Stimulated activated CD8-positive, alpha-beta memory T cell treated with anti-CD3 and anti-CD28 coated beads, Interleukin-15, amount 100 ng/mL, for 4 hours (primary cell): ENCODE data around the gene ALPP.
"Not testable (repeated sequence)": the region's sequence is repeated elsewhere in the genome, so short reads cannot be mapped to it uniquely, and the experiment has no call there.

Source experiments
- DNase-seq, 2 donors: peaks; one replicate each; pipeline ENCODE4 v3.0.0-alpha.2; 2020; ENCODE audit warnings: low read depth in 2 of 2

ALPP gene

DNA sequence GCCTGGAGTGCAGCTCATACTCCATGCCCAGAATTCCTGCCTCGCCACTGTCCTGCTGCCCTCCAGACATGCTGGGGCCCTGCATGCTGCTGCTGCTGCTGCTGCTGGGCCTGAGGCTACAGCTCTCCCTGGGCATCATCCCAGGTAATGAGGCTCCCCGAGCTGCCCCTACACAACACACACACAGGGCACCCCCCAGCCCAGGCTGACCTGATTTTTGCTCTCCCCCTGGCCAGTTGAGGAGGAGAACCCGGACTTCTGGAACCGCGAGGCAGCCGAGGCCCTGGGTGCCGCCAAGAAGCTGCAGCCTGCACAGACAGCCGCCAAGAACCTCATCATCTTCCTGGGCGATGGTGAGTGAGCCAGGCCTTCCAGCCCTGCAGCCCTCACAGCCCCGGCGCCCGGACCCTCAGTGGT lies at the start of gene ALPP:
Gene ALPP, plus strand, starts transcription at position 17 of the 417 bp plus-strand sequence. Its CDS starts 52 bp downstream, at position 69.
- not testable (repeated sequence) for DNase-seq

DNA sequence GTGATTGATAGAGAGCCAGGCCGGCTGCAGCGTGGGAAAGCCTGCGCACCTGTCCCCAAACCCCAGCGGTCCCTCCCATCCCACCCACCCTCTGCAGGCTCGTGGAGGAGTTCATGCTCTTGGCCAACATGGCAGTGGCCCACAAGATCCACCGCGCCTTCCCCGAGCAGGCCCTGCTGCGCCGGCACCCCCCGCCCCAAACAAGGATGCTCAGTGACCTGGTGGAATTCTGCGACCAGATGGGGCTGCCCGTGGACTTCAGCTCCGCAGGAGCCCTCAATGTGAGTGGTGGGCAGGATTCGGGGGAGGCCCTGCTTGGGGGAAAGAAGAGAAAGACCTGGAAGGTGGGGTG lies 48.9 kb upstream of the ALPP start:
- no peak for DNase-seq

DNA sequence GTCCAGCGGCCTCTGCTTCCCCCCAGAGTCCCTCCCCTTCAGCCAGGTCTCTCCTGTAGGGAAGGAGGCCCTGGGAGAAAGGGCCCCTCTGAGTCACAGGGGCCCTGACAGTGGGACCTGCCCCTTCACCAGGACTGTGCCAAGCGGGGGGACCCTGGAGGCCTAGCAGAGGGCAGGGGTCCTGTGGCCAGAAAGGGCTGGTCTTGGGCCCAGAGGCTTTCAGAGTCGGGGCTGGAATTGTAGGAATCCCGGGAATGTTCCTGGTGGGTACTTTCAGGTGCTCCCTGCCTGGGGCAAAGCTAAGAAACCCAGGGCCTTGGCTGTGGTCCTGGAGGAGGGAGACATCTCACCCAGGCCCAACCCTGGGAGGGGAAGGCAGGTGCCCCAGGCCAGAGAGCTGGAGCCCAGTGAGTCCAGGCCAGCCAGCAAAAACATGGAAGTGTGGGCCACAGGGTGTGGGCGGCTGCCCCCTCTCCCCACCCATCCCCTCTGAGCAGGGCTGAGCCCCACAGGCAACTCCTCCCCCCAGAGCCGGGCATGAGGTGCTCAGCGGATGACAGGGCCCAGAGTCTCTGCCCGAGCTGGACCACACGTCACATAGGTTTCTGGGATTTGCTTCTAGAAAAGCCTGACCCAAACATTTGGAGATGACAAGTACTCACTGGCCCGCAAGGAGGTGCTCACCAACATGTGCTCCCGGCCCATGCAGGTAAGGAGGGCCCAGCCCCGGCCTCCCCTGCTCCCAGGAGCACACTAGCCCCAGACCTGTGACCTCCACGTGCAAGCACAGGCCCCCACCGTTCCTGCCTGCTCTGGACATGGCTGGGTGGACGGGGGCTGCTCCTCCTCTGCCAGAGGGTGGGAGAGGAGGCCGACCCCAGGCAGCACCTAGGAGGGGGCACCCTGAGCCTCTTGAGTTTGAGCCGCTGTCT lies 48.2 kb upstream of the ALPP start:
- DNase-seq, result no peak

DNA sequence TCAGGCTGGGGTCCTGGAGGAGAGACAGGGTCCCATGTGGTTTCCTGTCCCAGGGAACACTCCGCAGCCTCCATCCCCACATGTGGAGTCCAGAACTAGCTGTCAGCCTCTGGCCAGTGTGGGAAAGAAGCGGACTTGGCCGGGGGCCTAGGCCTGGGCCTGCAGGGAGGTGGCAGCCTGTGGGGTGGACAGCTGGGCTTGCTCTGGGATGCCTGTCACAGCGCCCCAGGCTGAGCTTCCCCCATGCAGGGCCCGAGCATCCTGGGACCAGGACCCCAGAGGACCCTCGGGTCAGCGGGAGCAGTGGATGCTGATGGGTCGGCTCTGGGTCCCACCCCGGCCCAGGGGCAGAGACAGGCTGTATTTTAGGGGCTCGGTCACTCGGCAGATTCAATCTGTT lies 47.5 kb upstream of the ALPP start:
- DNase-seq, result not testable (repeated sequence)

DNA sequence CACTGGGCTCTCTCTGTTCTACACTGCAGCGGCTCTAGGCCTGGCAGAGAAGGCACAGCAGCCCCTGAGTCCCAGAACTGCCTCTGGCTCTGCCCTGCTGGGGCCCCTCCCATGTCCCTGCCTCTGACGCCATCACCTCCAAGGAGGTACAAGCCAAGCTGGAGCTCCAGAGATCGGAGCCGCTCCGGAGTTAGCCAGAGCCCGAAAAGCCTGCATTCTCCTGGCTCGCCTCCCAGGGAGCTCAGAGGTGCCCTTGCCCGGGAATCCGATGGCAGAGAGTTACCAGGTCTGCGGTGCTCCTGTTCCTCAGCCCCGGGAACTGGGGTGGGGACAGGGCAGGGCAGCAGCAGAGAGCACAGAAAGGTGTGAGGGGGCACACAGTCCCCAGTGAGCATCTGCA lies 46.9 kb upstream of the ALPP start:
- DNase-seq, result not testable (repeated sequence)

DNA sequence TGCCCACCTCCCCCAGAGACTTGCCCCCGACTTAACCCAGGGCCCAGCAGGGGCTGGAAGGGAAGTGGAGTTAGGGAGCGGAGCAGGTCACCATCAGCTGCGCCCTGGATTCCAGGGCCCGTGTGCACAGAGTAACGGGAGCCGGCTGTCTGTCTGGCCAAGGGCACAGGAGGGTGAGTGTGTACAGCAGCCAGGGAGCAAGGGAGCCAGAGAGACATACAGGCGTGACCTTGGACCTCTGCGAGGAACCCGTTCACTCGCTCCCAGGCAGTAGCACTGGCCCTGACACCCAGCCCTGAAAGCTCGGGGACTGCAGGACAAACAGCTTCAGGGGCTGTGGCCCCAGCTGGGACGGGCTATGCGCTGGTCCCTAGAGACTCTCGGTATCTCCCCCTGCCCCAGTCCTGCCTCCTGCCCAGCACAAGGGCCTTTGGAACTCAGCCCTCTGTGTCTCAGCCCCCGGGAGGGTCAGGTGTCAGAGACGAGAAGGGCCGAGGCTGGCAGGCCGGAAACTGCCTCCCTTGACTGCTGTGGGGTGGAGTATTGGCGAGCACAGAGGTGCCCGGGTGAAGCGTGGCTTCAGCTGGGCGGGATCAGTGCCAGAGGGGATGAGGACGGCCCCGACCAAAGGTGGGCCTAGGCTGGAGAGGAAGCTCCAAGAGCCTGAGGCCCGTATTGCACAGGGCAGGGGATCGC lies 46.2 kb upstream of the ALPP start:
- not testable (repeated sequence) for DNase-seq

DNA sequence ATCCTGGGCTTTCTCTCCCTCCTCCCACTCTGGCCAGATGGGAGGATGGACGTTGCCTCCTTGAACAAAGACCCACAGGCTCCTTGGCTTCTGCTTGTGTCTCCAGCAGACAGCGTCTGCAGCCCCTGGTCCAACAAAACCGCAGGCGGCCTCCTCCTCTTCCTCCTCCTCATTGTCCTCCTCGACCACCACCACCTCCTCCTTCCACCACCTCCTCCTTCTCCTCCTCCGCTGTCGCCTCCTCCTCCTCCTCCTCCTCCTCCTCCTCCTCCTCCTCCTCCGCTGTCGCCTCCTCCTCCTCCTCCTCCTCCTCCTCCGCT lies 45.7 kb upstream of the ALPP start:
- DNase-seq, result no peak

DNA sequence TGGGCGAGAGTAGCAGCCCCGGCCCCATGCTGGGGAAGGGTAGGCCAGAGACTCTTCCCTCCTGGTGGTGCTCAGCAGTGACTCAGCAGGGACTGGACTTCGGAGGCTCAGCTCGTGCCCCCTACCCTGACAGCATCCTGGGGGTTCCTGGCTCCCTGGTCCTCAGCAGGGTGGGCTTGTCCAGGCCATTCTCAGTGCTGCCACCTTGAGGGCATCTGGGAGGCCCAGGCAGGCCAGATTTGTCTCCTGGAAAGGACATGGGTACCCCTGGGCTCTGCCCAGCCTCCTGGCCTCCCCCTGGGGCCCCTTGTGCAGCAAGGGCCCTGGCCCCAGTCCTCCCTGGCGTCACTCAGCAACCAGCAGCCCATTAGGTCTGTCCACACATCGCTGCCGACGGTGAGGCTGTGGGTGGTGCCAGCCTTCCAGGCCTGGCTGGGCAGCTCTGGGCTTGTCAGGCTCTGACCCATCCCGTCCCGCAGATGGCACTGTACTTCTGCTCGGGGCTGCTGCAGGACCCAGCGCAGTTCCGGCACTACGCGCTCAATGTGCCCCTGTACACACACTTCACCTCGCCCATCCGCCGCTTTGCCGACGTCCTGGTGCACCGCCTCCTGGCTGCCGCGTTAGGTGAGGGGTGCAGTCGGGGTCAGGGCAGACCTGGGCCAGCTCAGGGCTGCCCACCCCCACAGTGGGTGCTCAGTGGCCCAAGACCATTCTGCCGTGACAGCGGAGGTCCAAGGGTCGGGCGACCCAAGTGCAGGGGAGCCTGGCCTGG lies 45.0 kb upstream of the ALPP start:
- no peak for DNase-seq

DNA sequence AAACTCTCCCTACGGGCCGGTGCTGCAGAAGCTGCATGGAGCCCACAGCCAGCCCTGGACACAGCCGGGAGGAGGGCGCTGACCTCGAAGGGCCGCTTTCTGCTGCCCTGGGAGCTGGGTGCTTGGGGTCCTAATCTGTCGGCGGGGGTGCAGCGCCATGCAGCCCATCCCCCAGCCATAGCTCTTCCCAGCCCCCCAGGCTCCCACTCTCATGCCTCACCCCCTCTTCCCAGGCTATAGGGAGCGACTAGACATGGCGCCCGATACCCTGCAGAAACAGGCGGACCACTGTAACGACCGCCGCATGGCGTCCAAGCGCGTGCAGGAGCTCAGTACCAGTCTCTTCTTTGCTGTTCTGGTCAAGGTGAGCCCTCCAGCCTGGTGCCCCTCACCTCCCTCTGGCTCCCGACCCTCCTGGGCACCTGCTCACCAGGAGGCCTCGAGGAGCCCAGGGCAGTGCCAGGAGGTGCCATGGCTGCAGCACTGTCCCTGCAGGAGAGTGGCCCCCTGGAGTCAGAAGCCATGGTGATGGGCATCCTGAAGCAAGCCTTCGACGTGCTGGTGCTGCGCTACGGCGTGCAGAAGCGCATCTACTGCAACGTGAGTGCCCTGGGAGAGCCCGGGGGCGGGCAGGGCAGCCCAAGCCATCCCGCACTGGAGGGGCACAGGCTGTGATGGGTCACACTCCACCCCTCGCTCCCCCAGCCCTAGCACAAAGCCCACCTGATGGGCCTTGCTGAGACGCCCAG lies 44.2 kb upstream of the ALPP start:
- not testable (repeated sequence) for DNase-seq

DNA sequence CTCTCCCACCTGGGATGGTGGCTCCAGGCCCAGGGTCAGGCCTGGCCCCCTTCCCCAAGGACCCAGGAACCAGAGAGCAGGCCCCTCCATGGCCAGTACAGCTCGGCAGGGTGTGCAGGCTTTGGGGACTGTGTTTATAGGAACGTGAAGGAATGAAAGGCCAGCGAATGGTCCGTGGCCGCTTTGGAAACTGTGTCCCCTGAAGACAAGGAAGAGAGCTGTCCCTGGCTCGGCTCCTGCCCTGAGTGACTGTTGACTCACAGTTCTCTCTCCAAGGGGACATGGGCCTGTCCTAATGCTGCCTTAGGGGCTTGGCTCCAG lies 43.7 kb upstream of the ALPP start:
- not testable (repeated sequence) for DNase-seq

DNA sequence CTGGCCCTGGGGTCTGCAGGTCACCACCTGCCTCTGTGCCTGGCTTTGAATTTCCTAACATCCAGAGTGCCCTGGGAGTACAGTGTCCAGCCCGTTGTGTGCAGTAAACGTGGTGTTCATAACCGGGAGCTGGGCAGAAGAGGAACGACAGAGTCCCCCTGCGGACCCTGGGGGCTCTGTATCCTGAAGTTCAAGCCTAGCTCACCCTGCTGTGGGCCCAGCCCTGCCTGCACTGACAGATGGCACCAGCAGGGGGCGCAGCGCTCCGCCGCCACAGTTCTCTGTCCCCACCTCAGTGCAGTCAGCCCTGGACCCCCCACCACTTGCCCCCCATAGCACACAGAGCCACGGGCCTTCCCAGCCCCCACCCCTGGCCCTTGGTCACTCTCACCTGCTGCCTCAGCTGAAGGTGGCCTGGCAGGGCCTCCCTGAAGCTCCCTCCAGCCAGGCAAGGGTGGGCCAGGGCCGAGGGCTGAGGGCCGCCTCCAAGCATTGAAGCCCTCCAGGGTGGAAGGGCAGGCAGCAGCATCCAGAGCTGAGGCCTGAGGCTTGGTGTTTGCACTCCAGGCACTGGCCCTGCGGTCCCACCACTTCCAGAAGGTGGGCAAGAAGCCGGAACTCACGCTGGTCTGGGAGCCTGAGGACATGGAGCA lies 43.2 kb upstream of the ALPP start:
- not testable (repeated sequence) for DNase-seq

DNA sequence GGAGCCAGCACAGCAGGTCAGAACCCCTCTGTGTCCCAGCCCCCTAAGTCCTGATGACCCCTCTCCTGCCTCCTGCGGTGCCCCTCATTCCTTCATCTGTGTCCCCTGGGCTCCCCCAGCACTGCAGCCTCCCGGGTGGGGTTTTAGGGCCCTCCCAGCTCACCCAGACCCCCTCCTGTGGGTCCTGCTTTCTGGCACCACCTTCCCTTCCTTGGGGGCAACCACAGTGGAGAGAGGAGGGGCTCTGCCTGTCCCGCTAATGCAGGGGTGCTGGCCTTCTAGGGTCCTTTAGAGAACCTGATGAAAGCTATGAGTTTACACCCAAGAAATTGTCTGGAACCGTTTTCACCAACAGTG lies 42.7 kb upstream of the ALPP start:
- no peak for DNase-seq

DNA sequence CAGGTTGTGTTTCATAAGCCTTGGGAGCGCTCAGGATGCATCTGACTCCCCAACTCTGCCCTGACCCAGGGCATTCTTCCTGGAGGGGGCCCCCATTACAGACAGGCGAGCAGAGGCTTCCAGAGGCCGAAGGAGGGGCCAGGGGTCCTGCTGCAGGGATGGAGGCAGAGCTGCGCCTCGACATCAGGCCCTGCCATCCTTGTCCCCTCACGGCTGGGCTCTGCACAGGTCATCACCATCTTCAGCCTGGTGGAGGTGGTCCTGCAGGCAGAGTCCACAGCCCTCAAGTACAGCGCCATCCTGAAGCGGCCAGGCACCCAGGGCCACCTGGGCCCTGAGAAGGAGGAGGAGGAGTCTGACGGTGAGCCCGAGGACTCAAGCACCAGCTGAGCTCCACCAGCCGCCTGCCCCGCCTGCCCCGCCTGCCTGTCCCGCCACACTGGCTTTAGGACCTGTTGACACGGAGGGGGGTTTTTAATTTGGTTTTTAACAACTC lies 42.3 kb upstream of the ALPP start:
- DNase-seq, result no peak

DNA sequence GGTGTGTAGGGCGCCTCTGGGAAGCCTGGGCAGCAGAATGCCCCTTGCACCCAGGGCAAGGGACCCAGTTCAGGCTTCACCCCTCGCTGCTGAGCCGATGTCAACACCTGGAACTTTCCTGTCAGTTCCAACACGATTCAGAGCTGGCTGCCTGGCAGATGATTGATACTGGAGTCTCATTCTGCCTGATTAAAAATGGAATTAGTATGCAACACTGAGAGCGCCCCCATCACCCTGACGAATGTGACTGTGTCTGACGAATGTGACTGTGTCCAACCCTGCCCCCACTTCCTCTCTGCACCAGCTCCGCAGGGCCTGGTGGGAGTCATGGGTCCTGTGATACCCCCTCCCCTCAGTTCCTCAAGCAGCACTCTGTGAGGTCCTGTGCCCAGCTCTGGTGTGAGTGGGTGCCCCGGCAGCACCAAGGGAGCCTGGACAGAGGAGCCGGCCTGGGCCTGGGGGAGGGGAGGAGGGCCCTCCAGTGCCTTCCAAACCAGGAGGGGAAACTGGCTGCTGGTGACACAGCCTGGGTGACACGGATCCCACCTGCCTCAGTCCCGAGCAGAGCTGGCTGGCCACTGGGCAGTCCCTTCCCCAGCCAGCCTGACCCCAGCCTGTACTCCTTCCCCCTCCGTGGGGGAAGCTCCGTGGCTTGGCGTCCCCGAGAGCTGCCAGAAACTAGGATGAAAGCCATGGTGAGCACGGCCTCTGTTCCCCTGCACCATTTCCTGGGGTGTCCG lies 41.4 kb upstream of the ALPP start:
- no peak for DNase-seq

DNA sequence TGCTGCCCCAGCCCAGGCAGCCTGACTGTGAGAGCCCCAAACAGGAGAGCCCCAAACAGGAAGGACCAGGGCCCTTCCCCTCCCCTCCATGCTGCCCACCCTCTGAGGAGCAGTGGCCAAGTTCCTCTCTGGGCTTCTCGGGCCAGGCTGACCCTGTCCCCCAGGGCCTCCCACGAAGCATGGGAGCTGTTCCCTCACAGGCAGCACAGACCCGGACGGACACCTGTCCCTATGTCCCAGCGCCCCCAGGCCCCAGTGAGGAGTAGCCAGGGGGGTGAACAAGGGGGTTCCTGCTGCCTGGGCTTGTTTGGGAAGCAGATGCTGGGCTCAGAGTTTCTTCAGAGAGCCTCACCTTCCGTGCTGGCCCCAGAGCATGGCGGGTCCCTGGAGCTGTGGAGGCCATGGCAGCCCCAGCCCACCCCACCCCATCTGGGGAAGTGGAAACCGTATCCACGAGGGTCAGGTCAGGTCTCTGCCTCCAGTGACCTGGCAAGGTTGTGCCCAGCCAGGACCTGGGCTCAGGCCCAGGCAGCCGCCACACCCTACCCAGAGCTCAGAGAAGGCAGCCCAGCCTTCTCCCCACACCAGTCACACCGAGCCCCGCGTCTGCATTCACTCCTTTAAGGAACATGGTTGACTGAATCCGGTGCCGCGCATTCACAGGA lies 40.3 kb upstream of the ALPP start:
- DNase-seq, result not testable (repeated sequence)

DNA sequence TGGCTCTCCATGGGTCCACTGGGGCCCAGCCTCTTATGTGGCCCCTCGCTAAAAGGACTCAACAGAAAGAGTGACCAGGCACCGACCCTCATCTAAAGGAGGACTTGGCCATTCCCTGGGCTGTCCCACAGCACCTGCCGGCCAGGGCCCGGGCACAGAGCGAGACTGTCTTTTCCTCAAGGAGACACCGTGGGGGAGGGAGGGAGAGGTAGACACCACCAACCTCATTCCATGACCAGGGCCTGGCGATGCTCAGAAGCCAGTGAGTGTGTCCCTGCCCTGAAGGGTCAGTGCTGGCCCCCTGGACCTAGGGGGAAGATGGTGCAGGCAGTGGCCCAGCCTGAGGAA lies 39.8 kb upstream of the ALPP start:
- DNase-seq, result no peak

DNA sequence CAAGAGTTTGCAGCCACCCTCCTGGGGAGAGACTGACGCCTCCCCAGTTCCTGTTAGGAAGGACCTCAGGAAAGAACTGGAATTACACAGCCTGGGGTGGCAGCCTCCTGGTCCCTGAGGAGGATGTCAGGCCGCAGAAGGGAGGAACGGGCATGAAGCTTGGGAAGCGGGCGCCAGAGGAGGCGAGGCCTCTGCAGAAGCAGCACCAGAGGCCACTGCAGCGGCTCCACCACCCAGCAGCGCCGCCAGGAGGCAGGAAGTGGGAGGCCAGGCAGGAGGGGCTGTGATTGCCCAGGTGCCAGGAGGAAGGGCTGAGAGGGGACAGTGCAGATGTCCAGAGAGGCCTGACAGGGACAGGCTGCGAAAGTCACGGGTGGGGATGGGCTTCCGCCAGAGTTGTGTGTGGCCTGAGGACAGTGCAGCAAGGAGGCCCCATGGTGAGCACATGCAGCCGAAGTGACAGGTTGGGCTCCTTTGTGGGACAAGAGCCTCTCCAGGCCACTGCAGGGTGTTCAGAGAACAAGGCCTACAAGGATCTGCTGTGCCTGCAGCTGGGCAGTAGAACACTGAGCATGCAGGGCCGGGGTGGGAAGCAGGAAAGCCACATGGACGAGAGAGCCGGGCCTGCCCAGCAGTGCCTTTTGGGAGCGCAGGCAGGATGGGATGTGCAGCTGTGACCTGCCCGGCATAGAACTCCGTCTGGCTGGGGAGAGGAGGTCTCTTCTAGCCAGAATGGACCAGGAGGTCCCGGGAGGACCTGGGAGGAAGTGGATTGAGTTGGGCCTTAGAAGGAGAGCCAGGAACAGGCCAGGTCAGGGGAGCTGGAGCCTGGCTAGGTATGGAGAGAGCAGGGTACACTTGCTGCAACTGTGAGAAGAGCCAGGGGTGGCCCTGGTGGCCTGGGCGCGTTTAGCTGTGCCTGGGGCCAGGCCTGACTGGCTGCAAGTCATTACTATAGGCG lies 39.1 kb upstream of the ALPP start:
- no peak for DNase-seq

DNA sequence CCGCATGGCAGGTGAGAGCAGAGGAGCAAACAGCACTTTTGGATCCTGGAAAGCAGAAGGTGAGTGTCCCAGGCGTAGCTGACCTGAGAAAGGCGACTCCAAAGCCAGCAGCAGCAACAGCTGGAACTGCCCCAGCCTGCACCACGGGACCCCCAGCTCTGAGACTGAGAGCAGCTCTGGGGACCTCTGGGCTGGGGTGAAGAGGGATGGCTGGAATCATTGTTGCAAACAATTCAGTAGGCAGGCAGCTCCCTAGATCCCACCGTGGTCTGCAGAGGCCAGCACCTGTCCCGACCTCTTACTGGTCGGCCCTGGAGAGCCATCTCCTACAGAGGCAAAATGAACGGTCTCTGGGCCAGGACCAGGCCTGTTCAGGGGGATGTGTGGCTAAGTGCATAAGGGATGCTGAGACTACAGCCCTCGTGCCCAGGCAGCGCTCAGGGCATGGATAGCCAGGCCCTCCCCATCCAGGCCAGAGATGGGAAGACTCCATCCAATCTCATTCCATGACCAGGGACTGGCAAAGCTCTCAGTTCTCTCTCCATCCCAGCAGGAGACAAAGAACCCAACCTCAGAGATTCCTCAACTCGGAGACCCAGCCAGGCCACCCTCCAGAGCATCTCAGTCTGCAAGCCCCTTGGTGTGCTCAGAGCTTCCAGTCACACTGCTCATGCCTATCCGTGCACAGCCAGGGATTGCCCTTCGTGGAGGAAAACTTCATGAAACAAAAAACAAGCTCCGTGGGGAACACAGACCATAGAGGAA lies 38.2 kb upstream of the ALPP start:
- no peak for DNase-seq
